GM18499 (cell line): ENCODE data around the gene IL31.

Experiments
- ATAC-seq: cut with Tn5 transposase; IDR thresholded peaks from one replicate; pipeline ENCODE4 v1.9.1; 2021; ENCODE audit warnings: moderate number of reproducible peaks; ENCODE audit not compliant: insufficient read depth, unreplicated experiment

Gene IL31

DNA sequence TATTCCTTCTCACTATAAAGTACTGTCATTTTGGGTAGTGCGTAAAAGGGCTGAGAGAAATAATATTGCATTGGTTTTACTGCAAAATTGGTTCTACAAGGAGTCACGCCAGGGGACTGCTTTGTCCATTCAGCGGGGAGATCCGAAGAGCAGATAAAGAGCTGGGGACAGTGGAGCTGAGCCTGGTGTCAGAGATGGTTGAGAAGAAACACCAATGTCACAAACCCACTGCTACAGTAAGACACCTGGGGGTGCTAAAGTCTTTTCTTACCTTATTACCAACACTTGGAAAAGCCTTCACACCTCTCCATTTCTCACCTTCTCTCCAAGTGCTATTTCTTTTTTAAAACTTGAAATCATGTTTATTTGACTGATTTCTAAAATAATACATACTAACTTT is 14.1 kb downstream of the IL31 start:
- no peak for ATAC-seq

DNA sequence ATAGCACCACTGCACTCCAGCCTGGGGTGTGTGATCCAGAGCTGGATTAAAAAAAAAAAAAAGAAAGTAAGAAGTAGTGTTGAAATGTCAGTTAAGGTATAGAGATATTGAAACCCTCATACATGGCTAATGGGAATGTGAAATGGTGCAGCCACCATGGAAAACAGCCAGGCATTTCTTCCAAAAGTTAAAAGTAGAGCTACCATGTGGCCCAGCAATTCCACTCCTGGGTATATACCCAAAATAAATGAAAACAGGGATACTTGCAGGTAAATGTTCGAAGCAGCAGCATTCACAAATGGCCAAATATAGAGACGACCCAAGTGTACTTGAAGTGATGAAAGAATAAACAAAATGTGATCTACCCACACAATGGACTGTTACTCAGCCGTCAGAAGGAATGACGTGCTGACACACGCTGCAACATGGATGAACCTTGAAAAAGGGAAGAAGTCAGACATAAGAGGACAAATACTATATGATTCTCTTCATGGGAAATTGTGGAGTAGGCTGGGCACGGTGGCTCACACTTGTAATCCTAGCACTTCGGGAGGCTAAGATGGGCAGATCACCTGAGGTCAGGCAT is 15.2 kb downstream of the IL31 start:
- no peak for ATAC-seq

DNA sequence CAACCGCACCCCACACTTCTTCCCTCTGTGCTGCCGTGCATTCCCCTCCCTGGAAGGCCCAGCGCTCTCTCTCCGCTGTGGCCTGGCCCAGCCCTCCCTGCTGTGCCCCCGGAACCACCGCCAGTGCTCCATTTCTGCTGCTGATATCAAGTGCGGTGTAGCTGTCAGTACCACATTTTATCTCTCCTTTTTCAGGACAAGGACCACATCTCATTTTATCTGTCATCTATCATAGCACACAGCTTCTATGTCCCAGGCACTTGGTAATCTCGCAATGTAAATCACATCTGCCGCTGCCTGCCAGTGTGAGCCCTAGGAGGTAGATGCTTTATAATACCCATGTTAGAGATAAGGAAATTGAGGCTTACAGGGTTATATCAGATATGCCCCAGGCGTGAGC is 18.3 kb downstream of the IL31 start:
- ATAC-seq: no peak

DNA sequence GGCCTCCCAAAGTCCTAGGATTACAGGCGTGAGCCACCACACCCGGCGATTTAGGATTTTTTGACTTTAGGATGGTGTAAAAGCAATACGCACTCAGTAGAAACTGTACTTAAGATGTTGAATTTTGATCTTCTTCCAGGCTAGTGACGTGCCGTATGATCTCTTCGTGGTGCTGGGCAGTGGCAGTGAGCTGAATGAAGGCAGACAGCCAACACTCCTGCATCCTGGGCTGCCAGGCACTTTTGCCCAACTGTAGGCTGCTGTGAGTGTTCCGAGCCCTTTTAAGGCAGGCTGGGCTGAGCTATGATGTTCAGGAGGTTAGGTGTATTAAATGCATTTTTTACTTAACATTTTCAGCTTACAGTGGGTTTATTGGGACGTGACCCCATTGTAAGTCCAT is 21.3 kb downstream of the IL31 start:
- ATAC-seq: no peak

DNA sequence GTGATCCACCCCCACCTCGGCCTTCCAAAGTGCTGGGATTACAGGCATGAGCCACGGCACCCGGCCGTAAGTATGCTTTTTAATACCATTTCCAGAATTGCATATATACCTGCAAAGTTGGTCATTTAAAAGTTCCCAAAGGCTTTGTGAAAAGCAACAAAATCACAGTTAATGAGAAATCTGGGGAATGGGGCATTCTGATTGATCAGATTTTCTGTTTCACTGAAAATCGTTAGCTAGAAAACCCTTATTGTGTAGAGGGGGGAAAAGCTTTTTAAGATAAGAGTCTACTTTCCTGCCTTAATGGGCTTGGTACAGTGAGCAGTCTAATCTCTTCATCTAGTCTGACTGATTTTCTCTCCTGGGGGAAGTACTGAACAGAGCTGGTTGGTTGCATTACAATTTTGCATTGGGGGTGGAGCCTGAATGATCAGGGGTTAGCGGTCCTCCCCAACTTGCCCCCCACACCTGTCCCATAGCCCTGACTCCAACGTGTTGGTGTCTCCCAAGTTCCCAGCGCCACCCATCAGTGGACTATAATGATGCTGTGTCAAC is 23.8 kb downstream of the IL31 start:
- ATAC-seq: no peak

DNA sequence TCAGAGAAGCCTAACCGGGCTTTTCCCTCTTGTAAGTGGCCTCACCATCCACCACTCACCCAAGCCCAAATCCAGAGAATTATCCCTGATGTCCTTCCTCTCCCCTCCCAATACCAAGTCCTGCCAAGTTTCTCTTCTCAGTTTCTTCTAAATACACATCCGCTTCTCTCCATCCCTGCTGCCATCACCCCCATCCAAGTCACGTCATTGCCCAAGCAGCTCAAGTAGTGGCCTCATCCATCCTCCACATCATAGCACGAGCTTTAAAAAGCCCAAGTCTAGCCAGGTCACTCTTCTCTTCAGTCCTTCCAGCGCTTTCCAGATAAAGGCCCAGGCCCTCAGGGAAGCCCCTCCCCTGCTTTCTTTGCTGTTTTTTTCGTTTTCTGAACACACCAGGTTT is 25.4 kb downstream of the IL31 start:
- no peak for ATAC-seq

DNA sequence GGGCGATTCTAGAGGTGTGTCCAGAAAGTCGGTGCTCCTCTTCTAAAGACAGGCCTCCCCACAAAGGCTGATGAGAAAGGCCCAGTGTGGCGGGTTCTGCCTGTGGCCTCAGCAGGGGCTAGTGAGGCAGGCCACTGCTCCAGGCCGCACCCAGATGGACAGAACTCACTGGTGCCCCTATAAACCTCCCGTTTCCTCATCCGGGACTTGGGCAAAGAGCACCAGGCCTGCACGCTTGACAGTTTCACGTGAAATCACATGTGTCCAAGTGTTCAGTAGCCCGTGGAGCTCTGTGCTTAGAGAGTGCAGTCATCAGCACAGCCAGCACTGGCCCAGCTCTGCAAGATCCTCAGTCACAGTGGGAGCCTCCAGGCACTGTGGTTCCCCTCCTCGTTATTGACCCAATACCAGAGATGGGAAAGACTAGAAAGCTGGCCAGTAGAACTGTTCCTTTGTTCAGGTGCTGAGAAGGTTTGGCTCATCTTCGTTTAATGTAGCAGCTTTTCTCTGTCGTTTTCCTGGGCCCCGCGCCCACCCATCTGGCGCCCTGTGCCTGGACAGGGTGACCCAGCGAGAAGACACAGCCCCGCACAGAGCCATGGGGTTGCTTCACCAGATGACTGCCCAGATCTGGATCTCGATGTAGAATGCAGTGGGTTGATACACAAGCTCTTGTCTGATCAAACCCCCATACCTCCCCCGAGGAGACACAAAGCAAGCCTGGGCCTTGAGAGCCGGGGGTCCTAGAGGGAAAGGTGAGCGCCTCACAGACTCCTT is 26.3 kb downstream of the IL31 start:
- ATAC-seq: no peak

DNA sequence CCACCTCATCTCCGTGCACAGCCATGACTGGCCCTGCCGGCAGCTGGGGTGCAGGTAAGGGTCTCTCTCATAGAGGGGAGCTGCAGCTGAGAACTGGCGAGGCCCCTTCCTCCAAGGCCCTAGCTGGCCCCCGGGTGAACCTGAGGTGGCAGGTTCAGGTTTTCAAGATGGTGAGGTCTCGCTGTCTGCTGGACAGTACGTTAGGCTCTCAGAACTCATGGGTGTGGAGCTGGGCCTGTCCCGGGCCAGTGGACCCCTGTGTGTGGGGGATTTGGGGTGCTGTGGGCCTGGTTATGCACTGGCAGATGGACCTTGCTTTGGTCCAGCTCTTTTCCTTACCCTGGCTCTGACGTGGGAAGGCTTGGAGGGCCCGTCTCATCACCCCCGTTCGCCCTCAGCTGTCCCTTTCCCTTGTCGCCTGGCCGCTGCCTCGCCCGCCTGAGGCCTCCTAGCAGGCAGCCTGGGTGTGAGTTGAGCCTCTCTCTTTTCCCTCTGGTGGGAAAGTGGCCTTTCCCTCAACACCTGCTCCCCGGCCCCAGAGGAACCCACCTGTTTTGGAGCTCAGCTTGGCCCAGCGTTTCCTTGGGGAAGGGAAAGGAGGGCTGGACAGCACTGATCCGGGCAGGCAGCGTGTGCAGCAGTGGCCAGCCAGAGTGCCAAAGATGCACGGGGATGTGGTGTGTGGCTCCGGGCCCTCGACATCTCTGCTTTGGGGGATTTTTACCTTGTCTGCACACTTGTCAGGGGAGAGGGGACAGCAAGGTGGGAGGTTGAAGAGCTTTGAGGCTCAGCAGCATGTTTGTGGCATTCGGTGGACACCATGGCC is 28.3 kb downstream of the IL31 start:
- no peak for ATAC-seq

DNA sequence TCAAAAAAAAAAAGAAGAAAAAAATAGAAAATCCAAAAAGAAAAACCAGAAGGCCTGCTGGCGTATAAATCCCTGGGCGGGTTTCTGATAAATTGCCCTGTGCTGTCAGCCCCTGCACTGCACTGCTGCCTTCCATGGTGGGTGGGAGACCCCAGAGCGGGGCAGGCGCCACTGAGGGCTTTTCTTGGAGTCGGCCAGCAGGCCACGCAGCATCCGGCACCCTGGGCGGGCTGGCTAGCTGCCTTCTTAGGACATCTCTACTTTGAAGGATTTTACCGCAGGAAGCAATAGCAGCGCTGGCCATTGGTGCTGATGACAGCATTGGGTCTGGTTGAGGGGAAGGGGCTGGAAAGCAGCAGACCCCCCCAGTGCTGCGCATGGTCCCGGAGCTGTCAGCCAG is 29.1 kb downstream of the IL31 start:
- no peak for ATAC-seq

DNA sequence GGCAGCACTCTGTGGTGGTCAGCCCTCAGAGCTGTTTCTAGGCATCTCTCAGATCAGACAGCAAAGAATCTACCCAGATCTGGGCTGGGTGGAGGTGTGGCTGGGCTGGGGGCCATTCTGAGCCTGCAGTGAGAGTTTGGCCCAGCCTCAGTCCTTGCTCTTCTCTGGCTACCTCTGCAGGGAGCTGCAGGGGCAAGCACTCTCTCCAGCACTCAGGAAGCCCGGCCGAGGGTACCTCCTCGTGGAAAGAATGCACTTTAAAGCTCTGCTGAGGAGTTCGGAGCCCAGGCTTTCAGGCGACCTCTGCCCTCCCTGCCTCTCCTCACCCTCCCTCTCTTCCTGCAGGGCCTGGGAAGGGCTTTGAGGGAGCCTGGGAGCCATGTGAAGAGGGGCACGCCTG is 31.2 kb downstream of the IL31 start:
- ATAC-seq: no peak

DNA sequence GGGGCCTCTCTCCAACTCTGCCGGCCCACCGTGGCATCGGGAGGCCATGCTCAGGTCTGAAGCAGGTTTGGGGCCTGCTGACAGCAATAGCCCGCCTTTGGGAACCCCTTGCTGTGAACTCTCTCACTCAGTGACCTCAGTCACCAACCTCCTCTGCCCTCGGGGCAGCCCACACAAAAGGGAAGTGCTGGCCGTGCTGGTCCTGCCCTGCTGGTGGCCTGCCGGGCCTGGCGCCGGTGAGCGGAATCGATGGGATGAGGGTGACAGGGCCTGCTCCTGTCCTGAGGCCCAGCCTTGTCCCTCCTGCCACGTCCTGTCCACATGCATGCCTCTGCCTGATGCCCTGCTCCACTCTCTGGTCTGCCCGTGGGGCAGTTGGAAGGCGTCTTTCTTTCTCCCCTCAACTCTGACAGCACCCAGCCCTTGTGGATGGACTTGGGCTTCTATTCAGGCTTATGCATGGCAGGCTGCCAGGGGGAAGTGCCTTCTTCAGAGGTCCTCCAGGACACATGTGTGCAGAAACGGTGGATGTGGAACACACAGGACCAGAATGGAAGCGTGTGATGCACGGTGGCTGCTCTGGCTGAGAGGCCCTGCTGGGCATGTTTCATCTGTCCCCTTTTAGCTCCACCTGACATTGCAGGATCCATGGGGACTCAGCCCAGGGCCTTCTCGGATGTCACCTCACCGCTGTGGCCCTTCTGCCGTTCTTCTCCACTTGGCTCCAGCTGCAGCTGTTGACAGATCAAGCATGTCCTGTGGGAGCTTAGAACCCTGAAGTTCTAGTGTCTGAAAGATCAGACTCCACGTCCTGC is 31.9 kb downstream of the IL31 start:
- ATAC-seq: no peak

DNA sequence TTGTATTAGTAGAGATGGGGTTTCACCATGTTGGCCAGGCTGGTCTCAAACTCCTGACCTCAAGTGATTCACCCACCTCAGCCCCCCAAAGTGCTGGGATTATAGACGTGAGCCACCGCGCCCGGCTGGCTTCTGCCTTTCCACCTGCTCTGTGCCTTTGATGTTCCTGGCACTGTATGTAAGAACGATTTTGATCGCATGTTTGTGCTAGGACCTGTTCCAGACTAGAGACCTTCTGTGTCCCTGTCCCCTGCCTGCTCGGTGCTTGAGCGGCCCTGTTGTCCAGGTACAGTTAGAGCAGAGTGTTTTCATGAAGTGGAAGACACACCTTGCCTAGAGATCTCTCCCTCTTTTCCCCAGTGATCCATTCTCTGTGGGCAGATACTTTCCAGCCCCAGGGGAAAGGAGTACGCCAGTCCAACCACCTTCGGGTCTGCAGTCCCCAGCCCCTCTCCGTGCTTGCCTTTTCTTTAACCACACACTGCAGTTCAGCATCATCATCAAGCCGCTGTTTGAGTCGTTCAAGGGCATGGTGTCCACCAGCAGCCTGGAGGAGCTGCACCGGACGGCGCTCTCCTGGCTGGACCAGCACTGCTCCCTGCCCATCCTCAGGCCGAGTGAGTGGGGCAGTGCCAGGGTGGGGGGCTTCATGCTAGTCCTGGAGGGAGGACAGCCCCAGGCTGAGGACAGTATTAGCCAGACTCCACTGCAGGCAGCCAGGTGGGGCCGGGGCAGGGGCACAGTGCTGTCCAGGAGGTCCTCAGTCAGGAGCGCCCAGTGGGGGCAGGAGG is 33.4 kb downstream of the IL31 start:
- no peak for ATAC-seq

DNA sequence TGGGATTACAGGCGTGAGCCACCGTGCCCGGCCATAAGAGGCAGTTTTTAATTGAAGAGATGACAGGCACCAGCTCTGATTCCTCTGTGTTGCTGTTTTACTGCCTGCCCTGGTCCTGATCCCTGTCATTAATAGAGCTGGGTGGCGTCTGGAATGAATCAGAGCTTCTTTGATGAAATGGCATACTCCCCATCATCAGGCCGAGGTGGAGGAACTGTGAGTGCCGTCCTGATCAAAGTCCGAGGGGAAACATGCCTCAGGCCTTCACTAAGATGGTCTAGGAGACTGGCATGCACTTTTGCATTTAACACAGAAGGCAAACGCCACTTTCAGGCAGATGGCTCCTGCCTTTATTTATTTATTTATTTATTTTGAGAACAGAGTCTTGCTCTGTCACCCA is 34.1 kb downstream of the IL31 start:
- no peak for ATAC-seq

DNA sequence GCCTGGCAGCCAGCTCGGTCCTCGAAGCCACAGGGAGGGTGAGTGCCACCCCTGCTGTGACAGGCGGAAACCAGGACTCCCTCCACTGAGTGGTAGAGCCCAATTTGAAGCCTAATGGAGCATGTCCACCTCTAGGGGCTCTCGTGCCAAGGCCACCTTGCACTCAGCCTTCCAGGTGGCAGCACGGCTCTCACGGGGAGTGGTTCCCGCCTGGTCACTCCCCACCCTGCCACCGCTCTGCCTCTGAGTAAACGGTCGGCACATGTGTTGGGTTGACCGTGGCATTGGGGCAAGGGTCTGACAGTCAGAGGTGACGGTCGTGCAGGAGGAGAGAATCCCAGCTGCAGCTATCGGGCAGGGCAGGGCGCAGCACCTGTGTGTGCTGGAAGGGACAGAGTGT is 34.8 kb downstream of the IL31 start:
- no peak for ATAC-seq

DNA sequence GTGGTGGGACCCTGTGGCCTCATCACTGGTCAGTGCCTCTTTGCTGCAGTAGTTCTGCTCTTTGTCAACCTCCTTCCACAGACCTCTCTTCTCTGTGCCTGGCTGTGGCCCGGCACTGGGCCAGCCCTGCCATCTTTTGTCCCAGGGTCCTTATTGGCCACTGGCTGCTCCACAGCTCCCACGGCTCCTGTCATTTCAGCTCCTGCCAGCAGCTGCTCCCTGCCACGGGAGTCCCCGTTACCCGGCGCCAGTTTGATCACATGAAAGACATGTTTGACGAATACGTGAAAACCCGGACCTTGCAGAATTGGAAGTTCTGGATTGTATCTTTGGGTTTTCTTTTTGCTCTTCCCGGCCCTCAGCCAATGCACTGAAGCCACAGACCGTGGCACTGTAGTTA is 35.4 kb downstream of the IL31 start:
- ATAC-seq: no peak

DNA sequence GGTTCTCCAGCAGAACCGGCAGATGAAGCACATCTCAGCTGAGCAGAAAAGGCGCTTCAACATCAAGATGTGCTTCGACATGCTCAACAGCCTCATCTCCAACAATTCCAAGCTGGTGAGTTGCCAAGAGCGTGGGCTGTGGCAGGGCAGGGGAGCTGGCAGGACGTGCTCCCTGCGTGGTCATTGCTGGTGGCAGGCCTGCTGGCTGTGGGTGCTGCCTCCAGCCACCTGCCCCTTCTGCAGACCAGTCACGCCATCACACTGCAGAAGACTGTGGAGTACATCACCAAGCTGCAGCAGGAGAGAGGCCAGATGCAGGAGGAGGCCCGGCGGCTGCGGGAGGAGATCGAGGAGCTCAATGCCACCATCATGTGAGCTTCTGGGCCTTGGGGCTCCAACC is 35.8 kb downstream of the IL31 start:
- no peak for ATAC-seq

DNA sequence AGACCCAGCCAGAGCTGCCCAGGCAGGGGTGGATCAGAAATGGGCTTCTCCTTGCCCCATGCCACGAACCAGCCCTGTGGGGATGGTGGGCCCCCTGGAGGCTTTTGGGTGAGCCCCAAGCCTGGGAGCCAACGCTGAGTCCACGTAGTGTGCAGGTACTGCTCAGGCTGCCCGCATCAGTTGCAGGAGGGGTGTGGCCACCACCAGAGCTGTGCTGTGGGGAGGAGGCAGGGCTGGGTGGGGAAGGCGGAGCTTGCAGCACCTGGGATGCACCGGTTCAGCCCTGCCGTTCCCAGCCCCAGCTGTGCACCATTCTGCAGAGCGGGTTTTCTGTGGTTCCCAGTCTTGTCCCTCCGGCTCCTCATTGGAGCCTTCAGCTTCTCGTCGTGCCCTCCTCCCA is 36.3 kb downstream of the IL31 start:
- no peak for ATAC-seq

DNA sequence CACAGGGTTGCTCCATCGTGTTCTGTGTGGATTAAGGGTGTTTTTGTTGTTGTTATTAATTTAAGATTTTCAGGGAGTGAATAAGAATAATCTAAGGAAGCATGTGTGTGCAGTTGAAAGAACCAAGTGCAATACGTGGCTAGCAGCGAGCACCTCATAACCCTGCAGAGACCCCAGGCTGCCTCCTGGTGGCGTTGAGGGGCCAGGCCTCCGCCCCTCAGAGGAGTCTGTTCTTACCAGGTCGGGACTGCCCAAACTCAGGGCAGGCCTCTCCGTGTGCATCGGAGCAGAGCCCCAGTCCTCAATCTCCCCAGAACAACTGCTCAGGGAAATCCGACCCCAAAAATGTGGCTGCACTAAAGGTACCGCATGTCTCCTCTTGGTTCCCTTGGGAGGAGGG is 36.8 kb downstream of the IL31 start:
- no peak for ATAC-seq

DNA sequence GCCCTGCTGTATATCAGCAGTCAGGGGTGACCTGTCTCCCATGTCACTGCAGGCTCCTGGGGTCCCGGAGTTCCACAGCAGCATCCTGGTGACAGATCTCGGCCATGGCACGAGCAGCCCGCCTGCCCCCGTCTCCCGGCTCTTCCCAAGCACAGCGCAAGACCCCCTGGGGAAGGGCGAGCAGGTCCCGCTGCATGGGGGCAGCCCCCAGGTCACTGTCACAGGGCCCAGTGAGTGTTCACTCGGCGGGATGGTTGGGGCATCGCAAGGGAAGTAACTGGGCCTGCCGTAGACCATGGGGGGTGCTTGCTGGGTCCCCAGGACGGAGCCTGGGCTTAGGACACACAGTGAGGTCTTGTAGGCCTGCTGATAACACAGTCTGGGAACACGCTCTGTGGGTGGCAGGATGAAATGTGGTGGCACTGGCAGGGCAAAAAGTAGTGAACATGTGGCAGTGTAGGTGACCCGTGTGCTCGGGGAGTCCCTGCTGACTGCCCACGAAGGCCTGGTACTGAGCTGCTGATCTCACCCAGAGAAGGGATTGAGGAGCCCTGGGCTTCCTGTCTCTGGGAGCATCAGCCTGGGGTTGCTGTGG is 38.5 kb downstream of the IL31 start:
- ATAC-seq: no peak
